Measurements from ENCODE around the gene ENG.

- TF ChIP-seq CTCF (IDR thresholded peaks at IDR 0.05) (no peak), REST (IDR thresholded peaks at IDR 0.05) (no peak), JUN (IDR thresholded peaks at IDR 0.05) (no peak), ZFP36 (IDR thresholded peaks at IDR 0.05; ENCODE audit: borderline replicate concordance, partially characterized antibody) (no peak), HMGXB4 (CRISPR knock-in tag; IDR thresholded peaks at IDR 0.05; ENCODE audit: borderline replicate concordance) (no peak), ESRRA (IDR thresholded peaks at IDR 0.05; ENCODE audit: borderline replicate concordance, low read length) (no peak), POLR2A (IDR thresholded peaks at IDR 0.05; ENCODE audit: low read length) (no peak), RFX5 (IDR thresholded peaks at IDR 0.05) (no peak), GATA3 (IDR thresholded peaks at IDR 0.05; ENCODE audit: borderline replicate concordance) (no peak), EP300 (IDR thresholded peaks at IDR 0.05) (no peak), KDM1A (IDR thresholded peaks at IDR 0.05; ENCODE audit: low read depth) (no peak), MAZ (IDR thresholded peaks at IDR 0.05; ENCODE audit: borderline replicate concordance, low read depth, low read length) (no peak)
- TF ChIP-seq, protein P1, sequence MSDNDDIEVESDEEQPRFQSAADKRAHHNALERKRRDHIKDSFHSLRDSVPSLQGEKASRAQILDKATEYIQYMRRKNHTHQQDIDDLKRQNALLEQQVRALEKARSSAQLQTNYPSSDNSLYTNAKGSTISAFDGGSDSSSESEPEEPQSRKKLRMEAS (IDR thresholded peaks at IDR 0.05): no peak
- TF ChIP-seq, protein P2, sequence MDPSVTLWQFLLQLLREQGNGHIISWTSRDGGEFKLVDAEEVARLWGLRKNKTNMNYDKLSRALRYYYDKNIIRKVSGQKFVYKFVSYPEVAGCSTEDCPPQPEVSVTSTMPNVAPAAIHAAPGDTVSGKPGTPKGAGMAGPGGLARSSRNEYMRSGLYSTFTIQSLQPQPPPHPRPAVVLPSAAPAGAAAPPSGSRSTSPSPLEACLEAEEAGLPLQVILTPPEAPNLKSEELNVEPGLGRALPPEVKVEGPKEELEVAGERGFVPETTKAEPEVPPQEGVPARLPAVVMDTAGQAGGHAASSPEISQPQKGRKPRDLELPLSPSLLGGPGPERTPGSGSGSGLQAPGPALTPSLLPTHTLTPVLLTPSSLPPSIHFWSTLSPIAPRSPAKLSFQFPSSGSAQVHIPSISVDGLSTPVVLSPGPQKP (IDR thresholded peaks at IDR 0.05; ENCODE audit: low read depth, low read length): no peak
Measured at GRCh38 chr9:127838375-127839078, 15.9 kb downstream of the ENG start.
